Nephron (organoid): ENCODE results near the gene NSMCE3.
A peak's percentile ranks its signal among the peaks of the same experiment; 100 is the strongest.

Experiments
- H3K27ac Mint-ChIP-seq, 3 experiments: 2 replicates each; pipeline ENCODE4 v1.8.0; 2020; ENCODE audit warnings: mixed read lengths in 3 of 3, mild to moderate bottlenecking in 2 of 3, moderate library complexity in 1 of 3
- H3K27me3 Mint-ChIP-seq: 2 replicates; pipeline ENCODE4 v1.8.0; 2021; ENCODE audit warnings: low read depth, mild to moderate bottlenecking, moderate library complexity, mixed read lengths
- H3K36me3 Mint-ChIP-seq: 2 replicates; pipeline ENCODE4 v1.8.0; 2020; ENCODE audit warnings: low read depth, mixed read lengths
- H3K4me1 Mint-ChIP-seq: 2 replicates; pipeline ENCODE4 v1.8.0; 2020; ENCODE audit warnings: mixed read lengths
- H3K4me3 Mint-ChIP-seq, 3 experiments: 2 replicates each; pipeline ENCODE4 v1.8.0; 2020; ENCODE audit warnings: mild to moderate bottlenecking in 3 of 3, mixed read lengths in 3 of 3, moderate library complexity in 2 of 3
- H3K9me3 Mint-ChIP-seq: 2 replicates; pipeline ENCODE4 v1.8.0; 2020; ENCODE audit warnings: mixed read lengths
- CTCF ChIP-seq, 3 experiments: fragments of 200-600 bp; sonication (generic); IDR thresholded peaks; one replicate each; pipeline ENCODE4 v1.5.0; 2021; ENCODE audit warnings: antibody characterized with exemption in 3 of 3; ENCODE audit not compliant: unreplicated experiment in 3 of 3

NSMCE3 gene

GRCh38 chr15:29269485-29270168 is at the start of gene NSMCE3:
TSS of gene NSMCE3 (minus strand) at chr15:29269822. CDS start at chr15:29269705, 117 bp downstream.
- Mint-ChIP-seq H3K4me3 (peak within 1 kb of the TSS; percentile 92 to 99 (median 99)), H3K4me1 (peaks cover 43% of the 10 kb centered on the region), H3K9me3 (no peaks in the 10 kb centered on the region), H3K27ac (peak within 1 kb of the TSS; percentile 94 to 98 (median 95)), H3K36me3 (no peaks in the 10 kb centered on the region), H3K27me3 (peaks cover 8% of the 10 kb centered on the region)
- no peak for TF ChIP-seq CTCF (IDR thresholded peaks at IDR 0.05; ENCODE audit: unreplicated experiment in 3 of 3)

GRCh38 chr15:29316422-29316821 is 46.8 kb upstream of the NSMCE3 start:
- Mint-ChIP-seq H3K27me3 (no peaks in the 10 kb centered on the region), H3K4me1 (no peaks in the 10 kb centered on the region), H3K27ac (no peak overlapping the region), H3K4me3 (no peak overlapping the region), H3K36me3 (no peaks in the 10 kb centered on the region), H3K9me3 (peaks cover 8% of the 10 kb centered on the region)
- no peak for TF ChIP-seq CTCF (IDR thresholded peaks at IDR 0.05; ENCODE audit: unreplicated experiment in 3 of 3)

GRCh38 chr15:29312387-29312786 is 42.8 kb upstream of the NSMCE3 start:
- peaks cover 8% of the 10 kb centered on the region for H3K27me3 Mint-ChIP-seq
- no peaks in the 10 kb centered on the region for H3K4me1 Mint-ChIP-seq
- no peaks in the 10 kb centered on the region for H3K36me3 Mint-ChIP-seq
- no peak for TF ChIP-seq CTCF (IDR thresholded peaks at IDR 0.05; ENCODE audit: unreplicated experiment in 3 of 3)
- H3K27ac Mint-ChIP-seq: no peak overlapping the region
- H3K4me3 Mint-ChIP-seq: no peak overlapping the region
- H3K9me3 Mint-ChIP-seq: no peaks in the 10 kb centered on the region

GRCh38 chr15:29311696-29312095 is 42.1 kb upstream of the NSMCE3 start:
- H3K4me3 Mint-ChIP-seq: no peak overlapping the region
- H3K9me3 Mint-ChIP-seq: no peaks in the 10 kb centered on the region
- H3K36me3 Mint-ChIP-seq: no peaks in the 10 kb centered on the region
- no peak overlapping the region for H3K27ac Mint-ChIP-seq
- peaks cover 8% of the 10 kb centered on the region for H3K27me3 Mint-ChIP-seq
- no peaks in the 10 kb centered on the region for H3K4me1 Mint-ChIP-seq
- TF ChIP-seq CTCF (IDR thresholded peaks at IDR 0.05; ENCODE audit: unreplicated experiment in 3 of 3): no peak

- Mint-ChIP-seq H3K4me3 (no peak overlapping the region), H3K27ac (no peak overlapping the region), H3K36me3 (no peaks in the 10 kb centered on the region), H3K27me3 (peaks cover 8% of the 10 kb centered on the region), H3K9me3 (no peaks in the 10 kb centered on the region), H3K4me1 (no peaks in the 10 kb centered on the region)
- TF ChIP-seq CTCF (IDR thresholded peaks at IDR 0.05; ENCODE audit: unreplicated experiment in 3 of 3): no peak
Measured at GRCh38 chr15:29309139-29309538, 39.5 kb upstream of the NSMCE3 start.

GRCh38 chr15:29308299-29308698 is 38.7 kb upstream of the NSMCE3 start:
- H3K36me3 Mint-ChIP-seq: no peaks in the 10 kb centered on the region
- TF ChIP-seq CTCF (IDR thresholded peaks at IDR 0.05; ENCODE audit: unreplicated experiment in 3 of 3): no peak
- H3K27ac Mint-ChIP-seq: no peak overlapping the region
- no peak overlapping the region for H3K4me3 Mint-ChIP-seq
- H3K27me3 Mint-ChIP-seq: peaks cover 8% of the 10 kb centered on the region
- H3K9me3 Mint-ChIP-seq: no peaks in the 10 kb centered on the region
- no peaks in the 10 kb centered on the region for H3K4me1 Mint-ChIP-seq
